Ramos (cell line): Measurements from ENCODE around the gene C14orf132.

ENCODE experiments used
- in situ Hi-C: fragments of 300-500 bp; cut with MboI; formaldehyde crosslinking; loops from one replicate; pipeline ENCODE4 v1.14.3; 2022; ENCODE audit warnings: low sequenced_read_pairs; ENCODE audit not compliant: unreplicated experiment

C14orf132 gene

GRCh38 chr14:96080571-96080970, 41.4 kb downstream of the C14orf132 start:
- in situ Hi-C loops: loop anchor here (25.0 kb wide), 1 partner anchor 357 kb away; no protein-coding TSS in a partner anchor

DNA sequence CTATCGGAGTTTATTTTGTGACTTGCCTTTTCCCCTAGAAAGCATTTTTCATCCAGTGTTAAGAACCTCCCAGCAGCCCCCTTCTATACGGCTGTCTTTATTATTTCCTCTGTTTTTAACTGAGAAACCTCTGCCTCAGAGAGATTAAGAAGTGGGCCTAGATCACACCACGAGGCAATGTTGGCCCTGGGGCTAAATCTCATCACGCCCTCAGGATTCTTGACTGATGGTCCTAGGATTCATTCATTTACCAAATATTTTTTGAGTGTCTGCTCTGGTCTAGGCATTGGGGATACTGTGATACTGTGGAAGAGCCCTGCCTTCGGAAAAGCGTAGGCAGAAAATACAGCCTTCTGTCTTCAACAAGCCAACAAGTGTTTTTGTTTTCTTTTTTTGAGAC, 42.1 kb downstream of the C14orf132 start:
- in situ Hi-C loops: loop anchor here (25.0 kb wide), 1 partner anchor 356 kb away; no protein-coding TSS in a partner anchor

GRCh38 chr14:96081767-96082400, 42.7 kb downstream of the C14orf132 start:
- in situ Hi-C loops: loop anchor here (25.0 kb wide), 1 partner anchor 355 kb away; no protein-coding TSS in a partner anchor

DNA sequence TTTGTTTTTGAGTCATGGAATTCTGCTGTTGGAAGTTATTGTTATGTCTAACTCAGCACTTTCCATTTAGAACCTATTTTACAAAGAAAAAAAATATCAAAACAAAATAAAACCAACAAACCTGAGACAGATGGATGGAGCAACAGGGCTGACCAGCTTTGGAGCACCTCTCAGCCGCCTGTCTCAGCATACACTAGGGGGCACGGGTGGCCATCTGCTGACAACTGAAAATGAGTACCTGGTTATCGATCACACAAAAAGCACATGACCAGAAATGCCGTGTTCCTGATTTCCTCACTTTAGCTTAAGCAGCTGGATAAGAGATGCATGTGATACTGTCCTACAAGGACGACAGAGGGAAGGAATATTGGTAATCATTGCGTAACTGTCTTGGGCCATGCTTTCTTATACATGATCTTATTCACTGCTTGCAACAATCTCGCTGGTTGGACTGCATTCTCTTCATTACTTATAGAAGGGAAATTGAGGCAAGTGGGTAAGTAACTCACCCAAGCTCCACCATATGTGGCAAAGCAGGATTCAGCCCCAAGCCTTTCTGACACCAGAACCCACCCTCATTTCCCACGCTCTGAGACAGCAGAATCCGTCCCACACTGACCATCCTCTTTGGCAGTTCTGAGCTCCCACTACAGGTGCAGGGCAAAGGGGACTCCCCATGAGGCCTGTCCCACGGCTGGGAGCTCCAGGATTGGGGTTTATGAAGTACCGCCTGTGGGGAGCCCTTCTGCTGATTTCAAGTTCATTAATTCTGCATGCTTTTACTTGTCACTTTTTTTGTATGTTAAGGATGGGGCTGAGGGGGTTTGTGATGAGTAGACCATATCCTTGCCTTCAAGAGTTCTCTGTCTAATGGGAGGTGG, 43.5 kb downstream of the C14orf132 start:
- in situ Hi-C loops: loop anchor here (25.0 kb wide), 1 partner anchor 355 kb away; no protein-coding TSS in a partner anchor

- in situ Hi-C loops: loop anchor here (25.0 kb wide), 1 partner anchor 354 kb away; no protein-coding TSS in a partner anchor
Observed at GRCh38 chr14:96083667-96084320, 44.6 kb downstream of the C14orf132 start.

- in situ Hi-C loops: loop anchor here (25.0 kb wide), 1 partner anchor 353 kb away; no protein-coding TSS in a partner anchor
Observed at GRCh38 chr14:96084796-96085195, 45.6 kb downstream of the C14orf132 start.

DNA sequence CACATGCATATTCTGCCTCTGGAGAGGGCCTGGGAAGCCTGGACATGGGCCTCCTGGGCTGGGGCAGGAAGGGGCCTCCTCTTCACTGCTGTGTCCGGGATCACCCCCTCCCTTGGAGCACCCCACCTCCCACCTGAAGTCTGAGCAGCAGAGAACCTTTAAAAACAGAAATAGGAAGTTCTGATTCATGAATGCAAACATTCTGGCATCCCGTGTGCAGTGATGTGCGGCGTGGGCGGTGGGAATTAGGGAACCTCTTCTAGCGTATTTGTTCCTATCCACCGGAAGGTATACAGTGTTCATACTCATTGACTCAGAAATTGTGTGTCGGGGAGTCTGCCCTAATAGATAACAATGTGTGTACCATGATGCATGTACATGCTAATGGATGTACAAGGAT, 46.2 kb downstream of the C14orf132 start:
- in situ Hi-C loops: loop anchor here (25.0 kb wide), 1 partner anchor 352 kb away; no protein-coding TSS in a partner anchor

GRCh38 chr14:96086032-96086431, 46.9 kb downstream of the C14orf132 start:
- in situ Hi-C loops: loop anchor here (25.0 kb wide), 1 partner anchor 351 kb away; no protein-coding TSS in a partner anchor

DNA sequence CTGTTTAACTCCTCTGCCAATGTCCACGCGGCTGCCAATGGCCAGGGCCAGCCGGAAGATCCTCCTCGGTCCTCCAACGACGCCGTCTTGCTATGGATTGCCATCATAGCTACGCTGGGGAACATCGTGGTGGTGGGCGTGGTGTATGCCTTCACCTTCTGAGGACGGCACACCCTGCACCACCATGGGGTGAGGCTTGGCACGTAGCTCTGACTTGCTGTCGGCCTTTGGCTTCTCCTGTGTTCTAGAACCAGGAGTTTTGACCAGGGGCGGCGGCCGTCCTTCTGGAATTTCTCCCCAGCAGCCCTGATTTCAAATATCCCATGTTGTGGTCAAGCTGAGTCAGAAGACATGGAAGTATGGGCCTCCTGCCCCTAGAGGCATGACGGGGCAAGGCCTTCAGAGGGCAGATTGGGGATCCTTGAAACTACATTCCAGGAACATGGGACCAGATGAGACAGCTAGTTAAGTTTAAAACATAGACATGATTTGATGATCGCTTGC, 47.5 kb downstream of the C14orf132 start:
- in situ Hi-C loops: loop anchor here (25.0 kb wide), 1 partner anchor 351 kb away; no protein-coding TSS in a partner anchor

DNA sequence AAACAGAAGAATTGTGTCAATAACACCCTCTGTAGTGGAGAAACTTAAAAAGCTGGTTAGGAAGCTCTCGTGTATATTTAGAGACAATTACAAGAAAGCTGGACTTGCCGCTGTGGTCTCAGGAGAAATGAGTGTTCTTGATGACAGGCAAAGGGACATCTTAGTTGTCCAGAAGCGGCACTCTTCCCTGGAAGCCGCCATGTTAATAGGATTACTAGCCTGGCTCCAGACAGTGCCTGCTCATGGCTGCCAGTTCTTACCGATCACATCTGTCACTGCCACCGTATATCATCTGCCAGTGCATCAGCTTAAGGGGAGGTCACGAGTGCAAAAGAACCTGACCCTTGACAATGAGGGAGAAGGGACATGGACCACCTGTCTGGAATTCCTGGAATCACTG, 48.9 kb downstream of the C14orf132 start:
- in situ Hi-C loops: loop anchor here (25.0 kb wide), 1 partner anchor 349 kb away; no protein-coding TSS in a partner anchor

GRCh38 chr14:96088481-96088880, 49.3 kb downstream of the C14orf132 start:
- in situ Hi-C loops: loop anchor here (25.0 kb wide), 1 partner anchor 349 kb away; no protein-coding TSS in a partner anchor

DNA sequence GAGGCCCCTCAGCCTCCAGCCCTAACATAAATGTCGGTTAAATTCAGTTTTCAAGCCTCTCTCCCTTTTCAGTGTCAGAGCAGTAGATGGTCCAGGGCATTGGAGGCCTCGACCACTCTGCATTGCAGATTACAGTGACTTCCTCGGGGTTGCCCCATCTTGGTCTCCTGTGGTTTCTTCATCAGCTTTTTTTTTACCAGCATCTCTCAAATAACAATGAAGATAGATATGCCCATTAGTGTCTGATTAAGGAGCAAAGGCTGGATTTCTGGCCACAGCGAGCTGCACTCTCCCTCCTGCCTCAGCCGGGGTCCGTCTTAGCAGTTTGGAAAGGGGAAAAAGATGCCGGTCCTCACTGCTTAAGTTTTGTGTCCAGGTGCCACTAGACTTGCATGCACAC, 49.7 kb downstream of the C14orf132 start:
- in situ Hi-C loops: loop anchor here (25.0 kb wide), 1 partner anchor 348 kb away; no protein-coding TSS in a partner anchor

- in situ Hi-C loops: loop anchor here (25.0 kb wide), 1 partner anchor 348 kb away; no protein-coding TSS in a partner anchor
Observed at GRCh38 chr14:96089401-96089800, 50.2 kb downstream of the C14orf132 start.

GRCh38 chr14:96090441-96091148, 51.4 kb downstream of the C14orf132 start:
- in situ Hi-C loops: loop anchor here (10.0 to 25.0 kb wide), 2 partner anchors 347 to 526 kb away; no protein-coding TSS in a partner anchor

GRCh38 chr14:96091149-96091693, 52.1 kb downstream of the C14orf132 start:
- in situ Hi-C loops: loop anchor here (10.0 to 25.0 kb wide), 2 partner anchors 346 to 526 kb away; no protein-coding TSS in a partner anchor

DNA sequence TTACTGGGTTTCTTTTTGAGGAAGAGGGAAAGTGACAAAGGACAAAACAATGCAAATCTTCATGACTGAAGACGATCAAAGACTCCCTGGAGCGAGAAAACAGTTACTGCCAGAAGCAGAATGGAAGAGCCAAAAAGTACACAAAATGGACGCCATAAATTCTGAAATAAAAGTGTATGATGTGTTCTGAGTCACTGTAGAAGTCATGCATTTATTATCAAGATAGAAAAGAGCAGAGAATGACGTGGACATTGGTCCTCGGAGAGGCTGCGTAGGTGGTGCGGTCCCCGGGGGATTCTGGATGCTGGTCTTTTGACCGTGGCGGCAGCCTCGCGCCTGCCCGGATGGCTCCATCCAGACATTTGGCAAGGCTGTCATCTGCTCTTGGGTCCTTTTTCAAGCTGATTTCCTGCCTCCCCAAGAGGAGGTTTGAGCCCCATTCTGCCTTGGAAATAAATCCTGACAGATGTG, 52.8 kb downstream of the C14orf132 start:
- in situ Hi-C loops: loop anchor here (10.0 to 25.0 kb wide), 2 partner anchors 345 to 527 kb away; no protein-coding TSS in a partner anchor

DNA sequence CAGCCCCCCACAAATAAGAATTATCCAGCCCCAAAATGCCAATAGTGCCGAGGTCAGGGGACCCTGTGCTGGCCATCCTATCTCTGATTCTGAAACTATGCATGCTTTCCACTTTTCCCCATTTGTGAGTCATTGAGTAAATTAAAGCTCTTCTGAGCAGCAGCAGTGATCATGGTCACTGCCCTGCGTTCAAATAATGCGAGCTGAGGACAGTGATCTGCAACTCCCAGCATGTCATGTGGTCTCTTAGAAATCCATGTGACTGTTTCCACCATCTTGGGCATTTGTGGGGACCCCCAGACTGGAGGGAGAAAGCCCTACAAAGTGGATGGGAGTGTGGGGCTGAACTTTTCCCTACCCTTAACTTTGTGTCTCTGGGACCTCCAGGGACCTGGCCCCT, 53.8 kb downstream of the C14orf132 start:
- in situ Hi-C loops: loop anchor here (10.0 to 25.0 kb wide), 2 partner anchors 344 to 528 kb away; no protein-coding TSS in a partner anchor

GRCh38 chr14:96094211-96094610, 55.0 kb downstream of the C14orf132 start:
- in situ Hi-C loops: loop anchor here (10.0 to 25.0 kb wide), 2 partner anchors 343 to 529 kb away; no protein-coding TSS in a partner anchor
